Measurements from ENCODE around the gene IFIT3.
"Not testable (repeated sequence)": the region's sequence is repeated elsewhere in the genome, so short reads cannot be mapped to it uniquely, and the experiment has no call there.

Gene IFIT3, protein sequence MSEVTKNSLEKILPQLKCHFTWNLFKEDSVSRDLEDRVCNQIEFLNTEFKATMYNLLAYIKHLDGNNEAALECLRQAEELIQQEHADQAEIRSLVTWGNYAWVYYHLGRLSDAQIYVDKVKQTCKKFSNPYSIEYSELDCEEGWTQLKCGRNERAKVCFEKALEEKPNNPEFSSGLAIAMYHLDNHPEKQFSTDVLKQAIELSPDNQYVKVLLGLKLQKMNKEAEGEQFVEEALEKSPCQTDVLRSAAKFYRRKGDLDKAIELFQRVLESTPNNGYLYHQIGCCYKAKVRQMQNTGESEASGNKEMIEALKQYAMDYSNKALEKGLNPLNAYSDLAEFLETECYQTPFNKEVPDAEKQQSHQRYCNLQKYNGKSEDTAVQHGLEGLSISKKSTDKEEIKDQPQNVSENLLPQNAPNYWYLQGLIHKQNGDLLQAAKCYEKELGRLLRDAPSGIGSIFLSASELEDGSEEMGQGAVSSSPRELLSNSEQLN

DNA sequence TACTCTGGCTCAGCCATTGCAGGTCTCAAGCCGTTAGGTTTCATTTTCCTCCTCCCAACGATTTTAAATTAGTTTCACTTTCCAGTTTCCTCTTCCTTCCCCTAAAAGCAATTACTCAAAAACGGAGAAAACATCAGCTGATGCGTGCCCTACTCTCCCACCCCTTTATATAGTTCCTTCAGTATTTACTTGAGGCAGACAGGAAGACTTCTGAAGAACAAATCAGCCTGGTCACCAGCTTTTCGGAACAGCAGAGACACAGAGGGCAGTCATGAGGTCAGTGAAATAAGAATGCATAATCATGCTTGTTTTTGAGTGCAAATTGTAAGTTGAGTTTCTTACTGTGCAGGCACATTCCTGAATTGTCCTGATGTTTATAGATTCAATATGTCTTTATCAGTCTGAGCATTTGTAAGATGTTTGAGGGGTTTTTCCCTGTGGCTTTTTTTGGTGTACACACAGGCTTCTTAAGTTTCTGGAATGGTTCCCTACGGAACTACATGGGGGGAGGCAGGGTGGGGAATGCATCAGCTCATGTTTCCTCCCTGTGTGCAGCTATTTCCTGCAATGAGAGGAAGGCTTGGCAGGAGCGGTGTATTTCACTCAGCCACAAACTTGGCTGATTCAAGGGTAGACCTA is at the start of gene IFIT3:
Gene IFIT3, plus strand, starts transcription at position 195 of the 639 bp plus-strand sequence. Its CDS starts 77 bp downstream, at position 272.
- FAIRE-seq, result no peak

DNA sequence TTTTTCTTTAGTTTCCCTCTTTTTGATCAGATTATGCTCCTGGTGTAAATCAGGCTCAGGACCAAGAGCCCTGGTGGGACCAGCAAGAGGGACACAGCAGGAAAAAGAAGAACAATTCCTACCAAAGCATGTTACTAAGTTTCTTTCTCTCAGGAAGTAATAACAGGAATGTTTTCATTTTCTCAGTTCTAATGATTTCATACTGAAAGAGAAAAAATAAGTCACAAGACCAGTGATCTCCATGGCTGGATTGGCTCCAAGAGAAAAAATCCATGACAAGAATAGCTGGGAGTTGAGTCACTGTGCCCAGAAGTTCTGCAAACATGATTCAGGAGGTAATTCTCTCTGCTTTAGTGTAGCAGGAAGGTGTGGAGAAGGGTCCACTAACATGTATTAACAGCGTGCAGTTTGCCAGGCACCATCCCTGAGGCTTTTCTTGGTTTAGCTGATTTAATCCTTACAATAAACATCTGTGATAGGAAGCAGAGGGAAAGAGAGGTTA is 49.7 kb upstream of the IFIT3 start:
- no peak for FAIRE-seq

DNA sequence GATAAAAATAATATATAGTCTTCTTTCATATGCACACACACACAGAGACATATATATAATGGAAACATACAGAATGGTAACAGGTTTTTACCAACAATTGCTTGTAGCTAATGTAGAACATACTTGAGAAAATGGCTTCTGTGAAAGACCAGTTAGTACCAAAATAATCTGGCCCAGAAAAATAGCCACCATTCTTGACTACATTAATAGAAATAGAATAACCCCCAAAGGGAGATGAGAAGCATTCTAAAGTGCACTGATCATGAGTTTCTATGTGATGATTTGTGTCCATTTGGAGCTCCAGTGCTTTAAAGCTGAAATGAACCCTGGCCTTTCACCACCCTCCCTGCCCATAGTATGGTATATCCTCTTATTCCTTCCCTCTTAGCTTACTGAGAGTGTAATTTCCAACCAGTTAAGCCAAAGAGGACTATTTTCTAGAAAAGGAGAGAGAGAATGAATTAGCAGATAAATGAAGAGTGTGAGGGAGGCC is 48.9 kb upstream of the IFIT3 start:
- no peak for FAIRE-seq

DNA sequence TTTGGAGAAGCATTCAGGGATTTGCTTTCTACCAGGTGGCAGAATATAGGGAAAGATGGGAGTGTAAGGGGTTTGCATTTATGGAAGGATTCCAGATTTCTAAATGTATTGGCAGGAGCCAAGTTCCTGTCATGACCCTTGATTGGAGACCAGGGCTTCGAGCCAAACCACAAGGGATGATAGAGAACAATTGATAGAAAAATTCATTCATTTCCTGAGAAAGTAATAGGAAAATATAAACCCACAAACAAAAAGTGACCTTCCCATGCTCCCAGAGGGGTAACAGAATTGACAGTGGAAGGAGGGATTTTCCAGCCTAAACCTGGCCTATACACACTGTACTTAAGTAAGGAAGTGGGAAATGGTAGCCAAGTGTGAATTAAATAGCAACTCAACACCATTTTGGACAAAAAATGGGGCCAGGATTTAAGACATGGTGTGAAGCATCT is 48.4 kb upstream of the IFIT3 start:
- FAIRE-seq, result no peak

DNA sequence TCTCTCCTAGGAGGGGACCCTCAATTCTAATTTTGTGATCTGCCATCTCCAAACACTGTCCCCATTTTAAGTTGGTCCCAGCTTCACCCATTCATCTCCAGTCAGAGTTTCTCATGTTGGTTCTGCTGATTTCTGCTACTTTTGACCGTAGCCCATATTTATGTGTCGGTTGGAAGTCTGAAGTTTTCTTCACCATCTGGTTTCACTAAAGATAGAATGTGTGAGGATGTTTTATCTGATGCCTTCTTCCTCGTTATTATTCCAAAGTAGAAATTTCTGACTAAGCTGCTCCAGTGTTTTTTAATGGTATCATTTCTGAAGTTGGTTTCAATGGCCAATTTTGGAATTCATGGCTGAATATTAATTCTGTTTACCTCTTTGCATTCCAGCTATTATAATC is 47.3 kb upstream of the IFIT3 start:
- FAIRE-seq, result no peak

DNA sequence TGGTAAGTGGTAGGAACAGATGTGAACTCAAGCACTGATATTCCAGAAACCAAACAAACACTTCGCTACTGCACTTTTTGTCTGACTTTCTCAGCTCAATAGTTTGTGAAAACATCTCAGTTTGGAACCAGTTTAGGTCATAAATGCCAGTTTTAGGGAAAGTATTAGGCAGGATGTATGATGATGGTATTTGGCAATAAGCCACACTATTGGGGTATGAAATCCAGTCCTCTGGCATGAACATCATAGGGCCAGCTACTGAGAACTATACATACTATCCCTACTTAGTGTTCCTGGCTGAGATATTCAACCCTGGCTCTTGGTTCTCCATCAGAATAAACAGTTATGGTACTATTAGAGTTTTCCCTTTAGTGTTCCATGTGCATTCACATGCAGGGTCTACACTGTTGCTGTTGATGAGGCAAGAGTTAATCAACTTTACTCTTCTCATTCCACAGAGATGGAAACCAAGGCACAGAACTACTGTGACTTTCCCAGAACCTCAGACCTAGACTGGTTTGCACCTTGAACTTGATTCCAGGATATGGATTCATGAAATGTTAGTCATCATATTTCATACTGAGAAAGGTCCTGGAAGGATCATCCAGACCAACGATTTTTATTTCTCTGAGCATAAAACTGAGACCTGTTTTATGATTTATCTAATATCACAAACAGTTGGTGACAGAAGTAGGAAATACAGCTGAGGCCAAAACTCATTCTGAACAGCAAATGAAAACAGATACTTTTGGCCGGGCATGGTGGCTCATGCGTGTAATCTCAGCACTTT is 46.0 kb upstream of the IFIT3 start:
- FAIRE-seq, result no peak

DNA sequence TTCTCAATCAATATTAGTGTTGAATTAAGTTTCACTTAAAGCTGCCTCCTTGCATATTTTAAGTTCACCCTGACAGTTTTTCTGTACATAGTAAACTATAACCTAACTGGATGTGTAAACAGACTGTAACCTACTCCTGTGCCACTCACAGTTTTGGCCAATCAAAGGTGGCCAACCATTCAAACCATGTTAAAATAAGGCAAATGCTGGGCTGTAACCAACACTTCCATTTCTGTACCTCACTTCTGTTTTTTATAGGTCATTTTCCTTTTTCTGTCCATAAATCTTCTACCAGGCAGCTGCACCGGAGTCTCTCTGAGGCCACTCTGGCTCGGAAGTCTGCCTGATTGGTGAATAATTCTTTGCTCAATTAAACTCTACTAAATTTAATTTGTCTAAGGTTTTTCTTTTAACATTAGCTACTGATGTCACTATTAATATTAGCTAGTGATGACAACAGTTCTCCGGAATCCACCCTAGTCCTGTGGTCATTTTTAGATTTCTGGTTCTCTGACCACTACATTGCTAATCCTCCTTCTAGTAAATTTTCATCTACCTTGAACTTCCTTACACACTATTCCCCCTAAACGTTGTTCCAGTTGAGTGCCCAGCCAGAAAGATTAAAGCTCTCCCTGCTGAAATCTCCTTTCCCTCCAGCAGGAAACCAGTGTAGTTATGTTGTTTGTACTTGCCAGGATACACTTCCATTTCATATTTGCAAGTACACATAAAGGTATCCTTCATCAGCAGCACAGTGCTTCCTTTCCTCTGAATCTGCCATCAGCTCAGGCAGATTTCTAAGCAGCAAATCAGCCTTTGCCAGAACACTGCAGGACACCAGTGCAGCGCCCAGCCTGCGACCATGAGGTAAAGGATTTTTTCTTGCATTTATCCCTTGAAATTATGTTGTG is 44.5 kb upstream of the IFIT3 start:
- no peak for FAIRE-seq

DNA sequence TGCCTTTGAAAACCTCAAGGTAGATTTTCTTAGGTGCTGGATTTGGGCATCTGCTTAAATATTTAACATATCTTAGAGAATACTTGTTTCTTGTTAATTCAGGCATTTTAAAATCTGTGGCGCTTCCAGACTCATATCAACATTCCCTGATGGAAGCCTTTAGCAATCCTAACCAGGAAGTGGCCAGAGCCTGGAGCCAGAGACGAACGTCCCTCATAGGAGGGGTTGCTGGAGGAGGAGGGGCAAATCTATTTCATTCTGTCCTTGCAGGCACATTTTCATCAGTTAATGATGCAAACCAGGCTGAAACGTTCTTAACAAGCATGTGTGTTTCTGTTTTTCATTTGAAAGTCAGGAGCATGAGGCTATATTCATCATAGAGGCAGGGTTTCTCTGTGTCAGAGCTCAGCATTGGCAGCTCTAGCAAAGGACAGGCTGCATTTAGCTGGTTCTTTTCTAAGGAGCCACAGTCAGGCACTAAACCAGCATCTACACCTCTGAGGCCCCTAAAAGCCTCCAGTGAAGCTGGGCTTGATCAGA is 43.8 kb upstream of the IFIT3 start:
- no peak for FAIRE-seq

DNA sequence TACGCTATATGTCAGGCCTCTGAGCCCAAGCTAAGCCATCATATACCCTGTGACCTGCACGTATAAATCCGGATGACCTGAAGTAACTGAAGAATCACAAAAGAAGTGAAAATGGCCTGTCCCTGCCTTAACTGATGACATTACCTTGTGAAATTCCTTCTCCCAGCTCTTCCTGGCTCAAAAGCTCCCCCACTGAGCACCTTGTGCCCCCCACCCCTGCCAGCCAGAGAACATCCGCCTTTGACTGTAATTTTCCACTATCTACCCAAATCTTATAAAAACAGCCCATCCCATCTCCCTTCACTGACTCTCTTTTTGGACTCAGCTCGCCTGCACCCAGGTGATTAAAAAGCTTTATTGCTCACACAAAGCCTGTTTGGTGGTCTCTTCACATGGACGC is 43.1 kb upstream of the IFIT3 start:
- not testable (repeated sequence) for FAIRE-seq

DNA sequence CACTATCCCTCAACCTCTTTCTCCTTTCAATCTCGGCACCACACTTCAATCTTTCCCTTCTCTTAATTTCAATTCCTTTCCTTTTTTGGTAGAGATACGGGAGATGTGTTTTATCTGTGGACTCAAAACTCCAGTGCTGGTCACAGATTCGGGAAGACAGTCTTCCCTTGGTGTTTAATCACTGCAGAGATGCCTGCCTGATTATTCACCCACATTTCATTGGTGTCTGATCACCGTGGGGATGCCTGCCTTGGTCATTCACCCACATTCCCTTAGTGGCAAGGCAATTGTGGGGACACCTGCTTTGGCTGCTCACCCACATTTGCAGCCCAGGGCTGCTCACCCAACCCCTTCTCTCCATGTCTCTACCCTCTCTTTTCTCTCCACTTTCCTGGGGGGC is 42.5 kb upstream of the IFIT3 start:
- not testable (repeated sequence) for FAIRE-seq

DNA sequence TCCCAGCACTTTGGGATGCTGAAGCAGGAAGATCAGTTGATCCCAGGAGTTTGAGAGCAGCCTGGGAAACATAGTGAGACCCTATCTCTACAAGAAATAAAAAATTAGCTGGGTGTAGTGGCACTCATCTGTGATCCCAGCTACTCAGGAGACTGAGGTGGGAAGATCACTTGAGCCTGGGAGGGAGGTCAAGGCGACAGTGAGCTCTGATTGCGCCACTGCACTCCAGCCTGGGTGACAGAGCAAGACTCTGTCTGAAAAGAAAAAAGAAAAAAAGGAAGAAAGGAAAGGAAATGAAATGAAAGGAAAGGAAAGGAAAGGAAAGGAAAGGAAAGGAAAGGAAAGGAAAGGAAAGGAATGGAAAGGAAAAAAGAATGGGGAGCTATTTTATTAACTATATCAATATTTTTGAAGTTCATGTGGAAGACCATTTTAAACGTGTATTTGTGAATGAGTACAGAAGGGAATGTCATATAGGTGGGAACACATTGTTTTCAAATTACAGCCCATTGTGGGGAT is 33.0 kb upstream of the IFIT3 start:
- no peak for FAIRE-seq

DNA sequence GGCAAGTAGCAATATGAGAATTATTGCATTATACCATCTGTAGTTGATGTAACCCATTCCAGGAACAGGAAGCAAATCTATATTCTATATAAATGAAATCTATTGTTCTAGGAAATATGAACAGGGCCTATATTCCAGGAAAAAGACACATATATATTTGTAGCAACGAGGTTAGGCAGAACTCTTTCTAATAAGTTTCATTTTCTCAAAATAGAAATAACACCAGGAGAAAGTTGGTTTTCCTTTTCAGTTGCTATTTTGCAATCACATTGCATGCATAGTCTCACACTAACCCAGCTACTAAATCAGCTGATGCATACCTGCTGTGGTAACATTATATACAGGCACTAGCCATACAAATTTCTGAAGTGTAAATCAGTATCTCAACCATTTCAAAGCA is 32.2 kb upstream of the IFIT3 start:
- FAIRE-seq, result no peak

DNA sequence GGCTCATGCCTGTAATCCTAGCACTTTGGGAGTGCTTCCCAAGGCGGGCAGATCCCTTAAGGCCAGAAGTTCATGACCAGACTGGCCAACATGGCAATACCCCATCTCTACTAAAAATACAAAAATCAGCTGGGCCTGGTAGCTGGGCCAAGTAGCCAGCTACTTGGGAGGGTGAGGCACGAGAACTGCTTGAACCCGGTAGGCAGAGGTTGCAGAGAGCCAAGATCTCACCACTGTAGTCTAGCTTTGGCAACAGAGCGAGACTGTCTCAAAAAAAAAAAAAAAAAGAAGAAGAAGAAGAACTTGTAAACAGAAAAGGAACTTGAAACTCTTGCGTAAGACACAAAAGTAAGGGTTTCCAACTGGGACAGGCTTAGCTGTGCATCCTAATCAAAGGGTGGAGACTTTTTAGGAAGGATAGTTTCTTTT is 31.6 kb upstream of the IFIT3 start:
- no peak for FAIRE-seq

DNA sequence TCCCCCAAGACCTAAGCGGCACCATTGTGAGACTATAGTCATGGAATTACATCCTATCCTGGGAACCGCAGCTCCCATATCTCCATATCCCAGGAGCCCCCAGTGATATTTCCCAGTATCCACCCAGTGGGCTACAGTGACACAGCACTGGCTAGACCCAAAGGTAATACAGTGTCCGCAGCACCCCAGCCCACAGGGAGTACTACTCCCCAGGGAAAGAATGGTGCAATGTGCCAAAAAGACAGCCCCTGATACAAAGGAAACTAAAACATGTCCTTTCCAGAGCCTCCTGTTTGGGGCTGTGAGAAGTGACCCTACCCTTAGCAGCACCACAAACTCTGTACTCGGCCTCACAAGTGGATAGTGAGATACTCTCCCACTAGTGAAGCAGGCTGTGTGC is 30.4 kb upstream of the IFIT3 start:
- FAIRE-seq, result no peak

DNA sequence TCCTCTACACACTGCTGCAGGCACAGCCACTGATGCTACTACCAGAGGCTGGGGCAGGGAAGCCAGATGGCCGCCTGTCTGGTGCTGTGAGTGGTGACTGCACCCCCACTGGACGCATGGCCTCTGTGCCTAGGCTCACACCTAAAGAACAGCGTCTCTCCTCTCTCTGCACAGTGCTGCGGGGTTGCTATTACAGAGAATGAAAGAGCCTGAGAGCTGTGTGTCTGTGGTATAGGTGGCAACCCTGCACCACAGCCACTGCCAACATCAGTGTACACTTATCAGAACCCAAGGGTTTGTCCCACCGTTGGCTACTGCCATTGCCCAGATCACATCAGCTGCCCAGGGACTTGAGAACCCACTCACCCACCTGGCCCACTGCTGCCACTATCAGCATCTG is 30.0 kb upstream of the IFIT3 start:
- no peak for FAIRE-seq

DNA sequence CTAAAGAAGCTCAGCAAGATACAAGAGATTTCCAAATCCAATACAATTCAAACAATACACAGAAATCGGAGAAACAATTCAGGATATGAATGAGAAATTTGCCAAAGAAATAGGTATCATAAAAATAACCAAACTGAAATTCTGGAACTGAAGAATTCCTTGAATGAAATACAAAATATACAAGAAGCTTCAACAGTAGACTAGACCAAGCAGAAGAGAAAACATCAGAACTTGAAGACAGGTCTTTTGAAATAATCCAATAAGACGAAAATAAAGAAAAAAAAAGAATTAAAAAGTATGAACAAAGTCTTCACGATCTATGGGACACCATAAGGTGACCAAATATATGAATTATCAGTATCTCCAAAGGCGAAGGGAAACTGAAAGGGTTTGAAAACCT is 28.8 kb upstream of the IFIT3 start:
- FAIRE-seq, result no peak

DNA sequence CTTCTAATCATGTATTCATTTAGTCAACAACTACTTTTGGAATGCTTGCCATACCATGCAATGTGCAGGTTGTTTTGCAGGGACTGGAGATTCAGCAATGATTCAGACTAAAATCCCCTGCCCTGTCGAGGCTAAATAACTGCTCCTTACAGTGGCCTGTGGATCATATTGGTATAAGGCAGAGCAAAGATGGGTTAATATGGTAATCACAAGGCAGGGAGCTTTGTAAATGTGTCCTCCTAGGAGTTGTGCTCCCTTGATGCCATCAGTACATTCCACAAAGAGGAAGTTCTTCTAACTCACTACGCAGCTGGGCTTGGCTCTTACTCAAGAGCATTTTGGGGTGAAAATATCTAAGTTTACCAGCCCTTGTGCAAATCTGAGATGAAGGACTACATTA is 26.6 kb upstream of the IFIT3 start:
- no peak for FAIRE-seq

DNA sequence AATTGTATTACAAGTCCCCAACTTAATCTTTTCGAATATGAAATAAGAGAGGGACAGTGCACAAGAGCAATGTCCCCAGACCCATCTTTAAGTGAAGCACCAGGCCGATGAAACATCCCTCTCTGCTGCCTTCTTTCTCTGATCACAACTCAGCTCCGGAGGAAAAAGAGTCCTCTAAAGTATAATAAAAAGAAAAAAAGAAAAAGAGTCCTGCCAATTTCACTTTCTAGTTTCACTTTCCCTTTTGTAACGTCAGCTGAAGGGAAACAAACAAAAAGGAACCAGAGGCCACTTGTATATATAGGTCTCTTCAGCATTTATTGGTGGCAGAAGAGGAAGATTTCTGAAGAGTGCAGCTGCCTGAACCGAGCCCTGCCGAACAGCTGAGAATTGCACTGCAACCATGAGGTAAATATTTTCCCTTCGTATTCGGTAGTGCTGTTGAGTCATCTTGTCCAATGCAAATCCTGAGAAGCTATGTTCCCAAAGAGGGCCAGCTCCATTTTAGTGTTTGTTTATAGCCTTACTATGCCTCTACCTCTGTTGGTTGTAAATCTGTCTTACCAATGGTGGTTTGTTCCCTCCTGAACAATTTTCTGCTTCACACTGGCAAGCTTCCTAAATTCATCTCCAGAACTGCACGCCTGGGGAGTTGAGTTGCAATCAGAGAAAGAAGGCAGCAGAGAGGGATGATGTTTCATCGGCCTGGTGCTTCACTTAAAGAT is 25.9 kb upstream of the IFIT3 start, which contains the start of gene IFIT2:
Gene IFIT2, plus strand, starts transcription at position 326 of the 725 bp plus-strand sequence. Its CDS starts 78 bp downstream, at position 404.
- FAIRE-seq, result no peak

DNA sequence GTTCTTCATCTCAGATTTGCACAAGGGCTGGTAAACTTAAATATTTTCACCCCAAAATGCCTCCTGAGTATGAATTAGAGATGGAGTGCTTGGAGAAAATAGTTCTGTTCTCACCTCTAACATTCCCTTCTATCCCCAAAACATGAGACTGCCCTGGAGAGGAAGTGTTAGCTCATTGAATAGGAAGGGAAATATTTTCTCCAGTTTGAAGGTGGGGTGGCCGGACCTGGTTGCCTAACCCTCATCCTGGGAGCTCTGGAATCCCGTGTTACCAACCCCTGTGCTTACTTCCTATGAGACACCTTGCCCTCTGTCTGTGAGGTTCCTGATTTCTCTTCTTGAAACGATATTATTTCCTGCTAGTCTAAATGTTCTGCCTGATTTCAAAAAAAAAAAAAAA is 25.2 kb upstream of the IFIT3 start:
- no peak for FAIRE-seq

DNA sequence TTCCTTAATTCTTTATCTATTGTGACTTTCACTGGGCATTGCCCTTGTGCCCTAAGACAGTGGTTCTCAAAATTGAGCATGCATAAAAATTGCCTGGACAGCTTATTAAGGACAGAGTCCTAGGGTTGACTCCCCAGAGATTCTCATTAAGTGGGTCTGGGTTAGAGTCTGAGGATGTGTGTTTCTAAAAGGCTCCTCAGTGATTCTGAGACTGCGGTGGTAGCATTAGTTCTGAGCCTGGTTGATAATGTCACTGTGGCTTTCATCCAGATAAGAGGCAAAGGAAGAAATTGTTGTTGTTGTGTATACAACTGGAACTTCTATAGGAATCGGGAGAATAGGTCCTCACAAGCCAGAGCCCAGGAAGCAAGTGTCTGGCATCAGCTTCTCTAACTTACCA is 24.6 kb upstream of the IFIT3 start:
- no peak for FAIRE-seq

All from colon (tissue), 2 donors.